ENCODE measurements around the gene DNM3.

DNM3 gene

DNA sequence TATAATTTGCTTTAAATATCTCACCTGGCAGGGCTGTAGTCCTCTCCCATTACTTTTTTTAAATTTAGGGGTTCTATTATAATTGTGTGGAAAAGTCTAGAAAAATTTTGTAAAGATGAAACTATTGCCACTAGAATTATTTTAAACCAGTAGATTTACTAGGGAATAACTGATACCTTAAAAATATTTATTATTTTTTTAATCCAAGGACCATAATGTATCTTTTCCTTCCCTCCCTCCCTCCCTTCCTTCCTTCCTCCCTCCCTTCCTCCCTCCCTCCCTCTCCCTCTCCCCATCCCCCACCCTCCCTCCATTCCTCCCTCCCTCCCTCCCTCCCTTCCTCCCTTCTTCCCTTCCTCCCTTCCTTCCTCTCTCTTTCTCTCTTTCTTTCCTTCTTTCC, 90.5 kb downstream of the DNM3 start:
- no peak for DNase-seq

DNA sequence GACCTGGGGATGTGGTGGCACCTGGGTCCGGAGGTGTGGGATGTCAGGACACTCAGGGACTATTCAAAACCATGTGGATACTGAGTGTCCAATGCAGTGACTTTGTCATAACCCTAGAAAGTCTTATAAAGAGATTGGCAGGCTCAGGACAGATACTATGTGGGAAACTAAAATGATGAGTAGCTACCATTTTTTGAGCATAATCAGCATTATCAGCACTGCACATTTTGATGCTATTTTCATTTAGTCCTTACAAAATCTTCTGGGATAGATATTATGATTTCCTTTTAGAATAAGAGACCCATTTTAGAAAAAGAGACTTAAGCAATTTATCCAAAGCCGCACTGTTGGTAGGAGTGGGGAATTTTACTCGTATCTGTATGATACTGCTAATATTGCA, 93.4 kb downstream of the DNM3 start:
- no peak for DNase-seq

DNA sequence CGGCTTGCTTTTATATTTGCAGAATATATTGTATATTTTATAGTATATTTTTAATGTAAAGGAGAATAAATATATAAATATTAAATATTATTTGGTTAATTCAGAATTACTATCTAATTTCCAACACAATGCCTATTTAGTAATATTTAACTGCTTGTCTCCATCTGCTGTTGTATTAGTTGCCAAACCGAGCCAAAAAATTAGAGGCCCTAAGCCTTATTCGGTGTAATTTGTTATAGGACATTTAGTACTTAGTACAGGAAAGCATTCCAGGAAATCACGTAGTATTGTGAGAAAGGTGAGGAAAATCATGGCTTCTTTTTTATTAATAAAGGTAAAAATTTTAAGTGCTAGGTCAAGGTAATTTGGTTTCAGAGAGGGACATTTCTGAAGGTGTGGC, 93.8 kb downstream of the DNM3 start:
- no peak for DNase-seq

DNA sequence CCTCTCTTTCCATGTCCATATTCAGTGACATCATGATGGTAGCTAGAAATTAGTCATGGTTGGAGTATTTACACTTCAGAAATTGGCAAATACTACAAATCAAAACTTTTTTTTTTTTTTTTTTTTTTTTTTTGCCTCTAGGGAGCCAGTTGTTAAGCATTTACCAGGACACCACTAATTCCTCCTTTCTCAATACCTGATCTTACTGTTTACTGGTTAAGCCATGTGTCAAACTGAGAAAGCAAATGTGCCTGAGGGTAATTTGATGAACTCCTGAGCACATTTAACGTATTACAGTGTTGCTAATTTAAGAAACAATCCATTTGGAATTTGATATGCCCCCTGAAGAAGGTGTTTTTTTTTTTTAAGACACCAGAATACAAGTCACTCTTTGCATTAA, 94.4 kb downstream of the DNM3 start:
- DNase-seq = no peak

DNA sequence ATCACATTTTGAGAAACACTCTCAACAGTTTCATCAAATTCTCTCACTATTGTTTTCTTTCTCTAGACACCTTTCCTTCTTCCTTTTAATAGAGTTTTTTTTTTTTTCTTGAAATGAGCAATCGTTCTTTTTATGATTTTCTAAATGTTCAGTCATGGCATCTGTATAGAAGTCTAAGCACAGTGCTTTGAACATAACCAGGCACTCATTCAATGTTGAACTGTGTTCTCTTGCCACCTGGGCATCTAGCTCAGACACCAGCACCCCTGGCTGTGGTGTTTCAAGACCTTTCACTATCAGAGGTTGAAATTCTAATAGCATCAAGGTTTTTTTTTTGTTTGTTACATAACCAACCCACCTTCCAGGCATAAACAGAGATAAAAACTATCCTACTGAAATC, 96.6 kb downstream of the DNM3 start:
- no peak for DNase-seq

DNA sequence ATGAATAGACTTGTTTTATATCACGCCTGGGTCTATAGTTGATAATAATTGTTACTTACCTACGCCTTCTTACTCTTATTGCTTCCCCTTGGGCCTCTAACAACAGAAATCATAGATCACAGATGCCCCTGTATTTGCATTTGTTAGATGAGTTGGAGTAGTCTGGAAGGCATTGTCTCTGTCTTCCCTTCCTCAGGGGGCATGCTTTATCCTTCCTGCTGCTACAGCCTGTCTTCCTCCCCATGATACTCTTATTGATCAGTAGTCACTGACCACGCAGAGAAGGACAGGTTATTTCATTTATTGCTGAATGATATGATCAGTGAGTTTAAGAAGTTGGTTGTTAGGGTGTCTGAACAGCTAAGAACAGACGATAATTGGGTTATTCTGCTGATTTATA, 98.4 kb downstream of the DNM3 start:
- DNase-seq = no peak

DNA sequence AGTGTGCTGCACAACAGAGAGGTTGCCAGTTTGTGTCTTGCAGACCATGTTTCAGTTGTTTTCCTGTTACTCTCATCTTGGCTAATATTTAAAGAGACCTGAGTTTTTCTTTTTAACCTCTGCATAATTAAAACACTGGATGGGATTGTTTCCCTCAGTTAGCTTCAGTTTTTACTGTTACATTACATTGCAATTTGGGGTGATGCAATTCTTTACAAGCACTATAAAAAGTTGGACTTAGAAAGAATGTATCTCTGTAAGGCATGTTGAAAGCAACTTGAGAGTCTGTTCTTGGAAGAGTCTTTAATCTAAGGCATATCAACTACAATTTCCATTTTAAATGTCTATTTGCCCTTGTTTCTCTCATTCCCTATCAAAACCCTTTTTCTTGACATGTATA, 99.1 kb downstream of the DNM3 start:
- no peak for DNase-seq

DNA sequence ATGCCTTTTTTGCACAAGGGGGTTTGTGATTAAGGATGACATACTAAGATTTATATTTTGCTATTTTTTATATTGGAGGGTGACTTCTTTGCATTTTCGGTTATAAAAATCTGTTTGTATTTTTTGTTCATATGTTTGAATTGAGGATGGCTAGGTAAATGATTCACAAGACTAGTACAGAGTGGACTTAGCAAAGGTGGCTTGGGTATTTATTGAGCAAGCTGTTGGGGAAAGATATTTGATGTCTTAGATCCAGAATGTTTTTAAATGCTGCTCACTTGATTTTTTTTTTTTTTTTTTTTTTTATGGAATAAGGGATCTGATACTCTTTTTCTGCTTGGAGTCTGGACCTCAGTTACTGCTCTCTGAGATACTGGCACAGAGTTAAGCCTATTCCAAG, 100.6 kb downstream of the DNM3 start:
- DNase-seq = no peak

DNA sequence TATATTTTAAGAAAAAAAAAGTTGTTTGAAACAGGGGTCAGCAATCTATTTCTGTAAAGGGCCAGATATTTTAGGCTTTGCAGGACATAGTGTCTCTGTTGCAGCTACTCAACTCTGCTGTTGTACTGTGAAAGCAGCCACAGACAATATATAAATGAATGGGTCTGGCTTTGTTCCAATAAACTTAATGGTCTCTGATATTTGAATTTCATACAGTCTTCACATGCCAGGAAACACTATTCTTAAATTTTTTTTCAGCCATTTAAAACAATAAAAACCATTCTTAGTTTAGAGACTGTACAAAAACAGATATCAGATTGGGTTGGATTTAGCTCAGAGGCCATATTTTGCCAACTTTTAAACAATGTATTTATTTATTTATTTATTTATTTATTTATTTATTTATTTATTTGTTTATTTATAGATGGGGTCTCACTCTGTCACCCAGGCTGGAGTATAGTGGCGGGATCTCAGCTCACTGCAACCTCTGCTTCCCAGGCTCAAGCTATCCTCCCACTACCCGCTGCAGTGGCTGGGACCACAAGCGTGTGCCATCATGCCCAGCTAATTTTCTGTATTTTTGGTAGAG, 102.8 kb downstream of the DNM3 start:
- no peak for DNase-seq

DNA sequence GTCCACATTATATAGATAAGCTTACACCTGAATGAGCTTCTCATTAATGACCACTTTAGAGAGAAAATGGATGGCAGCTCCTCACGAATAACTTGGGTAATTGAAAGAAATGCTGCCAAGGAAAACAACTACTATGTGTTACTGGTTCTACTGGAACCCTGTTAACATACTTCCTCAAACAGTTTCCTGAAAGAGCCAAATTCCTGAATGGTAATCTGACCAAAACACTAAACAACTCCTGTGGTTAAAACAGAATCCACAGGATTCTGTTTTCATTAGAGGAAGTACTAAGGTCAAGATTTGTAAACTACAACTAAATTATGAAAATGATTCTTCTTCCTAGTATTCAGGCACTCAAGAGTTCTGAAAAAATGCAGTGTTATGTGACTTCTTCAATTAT, 107.2 kb downstream of the DNM3 start:
- no peak for DNase-seq

DNA sequence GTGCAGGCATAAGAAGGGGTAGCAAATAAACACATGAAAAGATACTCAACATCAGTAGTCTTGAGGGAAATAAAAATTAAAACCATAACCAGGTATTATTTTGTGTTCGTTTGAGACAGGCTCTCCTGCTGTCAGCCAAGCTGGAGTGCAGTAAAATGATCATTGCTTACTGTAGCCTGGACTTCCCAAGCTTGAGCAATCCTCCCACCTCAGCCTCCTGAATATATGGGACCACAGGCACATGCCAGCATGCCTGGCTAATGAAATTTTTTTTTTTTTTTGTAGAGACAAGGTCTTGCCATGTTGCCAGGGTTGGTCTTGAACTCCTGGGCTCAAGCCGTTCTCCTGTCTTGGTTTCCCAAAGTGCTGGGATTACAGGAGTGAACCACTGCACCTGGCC, 108.0 kb downstream of the DNM3 start:
- no peak for DNase-seq

DNA sequence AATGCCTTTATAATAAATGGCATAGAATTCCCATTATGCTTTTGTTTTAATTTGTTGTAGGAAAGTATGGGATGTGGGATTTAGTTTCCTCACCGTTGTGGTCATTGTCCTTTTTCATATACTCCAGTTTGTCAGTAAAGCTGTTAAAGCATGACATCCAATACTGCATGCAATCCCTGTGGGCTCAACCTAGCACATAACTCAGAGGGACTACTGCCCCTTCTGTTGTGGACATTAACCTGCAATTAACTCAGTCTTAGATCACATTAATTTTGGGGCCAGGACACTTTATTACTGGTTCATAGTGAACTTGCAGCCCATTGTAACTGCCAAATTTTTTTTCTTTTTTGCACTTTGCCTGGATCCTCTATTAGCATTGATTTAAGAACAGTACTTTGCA, 112.5 kb downstream of the DNM3 start:
- no peak for DNase-seq

DNA sequence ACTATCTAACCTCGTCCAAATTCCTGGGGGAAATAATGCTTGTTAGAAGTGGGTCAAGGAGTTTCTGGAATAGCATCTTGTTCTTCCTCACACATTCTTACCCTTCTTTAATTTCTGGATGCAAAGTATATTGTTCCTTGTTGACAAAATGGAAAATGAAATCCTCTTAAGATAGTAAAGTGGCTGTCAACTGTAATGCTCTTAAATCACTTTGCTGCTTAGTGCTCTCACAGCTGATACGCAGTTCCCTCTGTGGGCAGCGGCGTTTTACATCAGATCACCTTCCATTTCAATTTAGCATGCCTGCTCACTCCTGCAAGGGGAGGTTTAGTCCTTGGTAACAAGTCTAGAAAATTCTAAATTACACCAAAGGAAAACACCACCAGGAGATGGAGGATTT, 113.1 kb downstream of the DNM3 start:
- no peak for DNase-seq

DNA sequence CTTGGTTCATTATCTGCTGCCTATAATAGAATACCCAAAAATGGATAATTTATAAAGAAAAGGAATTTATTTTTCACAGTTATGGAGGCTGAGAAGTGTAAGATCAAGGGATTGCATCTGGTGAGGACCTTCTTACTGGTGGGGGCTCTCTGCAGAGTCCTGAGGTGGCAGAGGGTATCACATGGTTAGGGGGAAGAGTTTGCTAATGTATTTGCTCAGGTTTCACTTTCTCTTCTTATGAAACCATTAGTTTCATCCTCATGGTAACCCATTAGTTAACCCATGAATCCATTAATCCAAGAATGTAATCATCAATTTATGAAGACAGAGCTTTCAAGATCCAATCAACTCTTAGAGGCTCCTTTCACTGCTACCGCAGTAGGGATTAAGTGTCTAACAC, 120.6 kb downstream of the DNM3 start:
- no peak for DNase-seq

DNA sequence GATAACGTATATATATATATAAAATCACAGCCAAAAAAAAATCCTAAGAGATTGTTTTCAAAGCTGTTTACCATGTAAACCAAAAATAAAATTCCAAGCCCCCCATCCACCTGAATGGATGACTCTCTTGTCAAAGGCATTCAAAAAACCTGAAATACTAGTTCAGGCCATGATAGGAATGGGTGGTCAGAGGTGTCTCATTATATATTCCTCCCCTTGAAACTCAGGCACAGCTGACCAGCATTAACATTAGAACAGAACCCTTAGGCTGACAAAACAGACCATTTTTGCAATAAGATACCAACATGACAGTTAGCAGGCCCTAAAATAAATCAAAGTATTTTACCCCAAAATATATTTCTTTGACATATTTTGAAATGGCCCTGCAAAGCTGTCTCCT, 122.5 kb downstream of the DNM3 start:
- DNase-seq = no peak

DNA sequence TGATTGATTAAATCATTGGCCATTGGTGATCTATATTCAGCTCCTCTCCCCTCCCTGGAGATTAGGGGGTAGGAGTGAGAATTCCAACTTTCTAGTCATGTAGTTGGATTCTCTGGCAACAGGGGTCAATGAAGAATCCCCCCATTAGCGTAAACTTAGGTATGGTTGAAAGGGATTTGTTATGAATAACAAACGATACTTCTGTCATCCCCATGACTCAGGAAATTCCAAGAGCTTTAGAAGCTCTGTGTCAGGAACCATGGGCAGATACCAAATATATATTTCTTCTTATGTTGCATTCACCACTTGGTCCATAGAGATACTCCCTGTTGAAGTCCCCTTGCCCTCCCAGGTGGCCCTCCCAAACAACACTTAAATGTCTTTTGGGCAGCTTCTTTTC, 124.5 kb downstream of the DNM3 start:
- no peak for DNase-seq

DNA sequence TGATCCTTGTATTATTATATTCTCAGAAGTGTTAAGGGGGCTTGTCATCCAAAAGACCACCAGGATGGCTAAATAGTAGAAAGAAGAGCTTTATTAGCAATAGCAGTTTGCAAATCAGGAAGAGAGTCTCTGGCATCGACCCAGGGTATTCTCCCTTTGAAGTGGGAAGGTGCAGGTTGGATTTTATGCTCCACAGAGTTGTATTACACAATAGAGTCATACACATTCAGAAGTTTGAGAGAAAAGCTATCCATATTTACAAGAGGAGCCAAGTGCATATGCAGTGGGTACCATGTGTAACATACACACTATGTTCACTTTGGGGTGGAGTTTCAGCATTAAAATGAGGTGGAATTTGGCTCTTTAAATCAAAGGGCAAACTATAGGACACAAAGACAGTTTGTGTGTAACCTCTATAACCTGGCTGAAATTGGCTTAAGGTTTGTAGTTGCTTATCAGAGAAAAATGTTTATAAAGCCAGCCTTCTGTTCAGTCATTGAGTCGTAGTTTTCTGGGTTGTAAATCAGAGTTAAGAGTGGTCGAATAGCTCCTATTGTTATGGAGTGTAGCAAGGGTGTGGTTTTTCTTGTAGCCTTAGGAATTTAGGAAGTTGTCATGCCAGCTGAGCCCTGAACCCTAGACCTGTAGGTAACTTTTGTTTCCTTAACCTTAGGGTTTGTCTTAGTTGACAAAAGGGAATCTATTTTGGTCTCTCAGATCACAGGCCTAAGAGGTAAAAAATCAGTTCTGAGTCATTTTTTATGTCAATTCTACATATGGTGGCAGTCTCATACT, 125.3 kb downstream of the DNM3 start:
- DNase-seq = no peak

DNA sequence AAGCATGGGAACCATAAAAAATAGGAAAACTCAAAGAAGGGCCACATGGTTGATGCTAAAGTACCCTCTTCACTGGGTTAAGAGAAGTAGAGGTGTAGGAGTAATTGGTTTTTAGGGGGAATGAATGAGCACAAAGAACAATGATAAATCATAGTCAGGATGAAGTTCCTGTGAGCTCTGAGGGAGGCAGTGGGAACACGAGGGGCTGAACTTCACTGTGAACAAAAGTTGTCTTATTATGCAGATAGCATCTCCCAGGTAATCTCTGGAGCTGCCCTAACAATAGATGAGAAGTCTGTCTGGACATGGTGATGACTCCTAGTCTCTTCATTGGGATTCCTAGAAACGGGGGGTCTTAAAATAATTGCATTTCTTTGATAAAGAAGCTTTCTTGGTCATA, 127.9 kb downstream of the DNM3 start:
- DNase-seq = no peak

DNA sequence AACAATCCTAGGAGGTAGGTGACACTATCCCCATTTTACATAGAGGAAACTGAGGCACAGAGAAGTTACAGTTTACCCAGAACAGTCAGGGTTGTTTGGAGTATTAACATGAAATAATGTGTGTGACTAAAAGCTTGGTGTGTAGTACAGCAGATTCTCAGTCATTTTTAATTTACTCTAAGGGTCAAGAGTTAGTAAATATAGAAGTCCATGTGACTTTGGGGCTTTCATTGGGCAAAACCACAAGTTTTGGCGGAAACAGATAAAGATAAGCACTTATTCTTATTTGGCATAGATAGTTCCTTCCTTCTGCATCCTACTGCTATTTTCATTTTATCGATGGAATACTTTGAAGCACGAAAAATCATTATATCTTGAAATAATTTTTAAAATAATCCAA, 128.5 kb downstream of the DNM3 start:
- no peak for DNase-seq

DNA sequence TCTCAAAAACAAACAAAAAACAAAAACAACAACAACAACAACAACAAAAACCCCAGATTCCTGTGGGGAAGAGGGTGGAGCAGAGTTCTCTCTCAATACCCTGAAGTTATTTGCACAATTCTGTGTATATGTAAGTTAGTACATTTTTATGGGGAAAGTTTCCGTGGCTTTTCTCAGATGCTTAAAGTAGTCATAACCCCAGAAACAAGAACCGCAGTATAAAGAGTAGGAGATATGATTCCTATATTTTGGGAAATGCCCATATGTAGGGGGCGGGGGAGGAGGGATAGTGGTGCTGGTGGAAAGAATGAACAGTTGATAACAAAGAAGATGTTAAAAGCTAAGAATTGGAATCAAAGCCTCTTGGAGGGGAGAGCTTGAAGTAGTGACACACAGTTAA, 131.5 kb downstream of the DNM3 start:
- DNase-seq = no peak

DNA sequence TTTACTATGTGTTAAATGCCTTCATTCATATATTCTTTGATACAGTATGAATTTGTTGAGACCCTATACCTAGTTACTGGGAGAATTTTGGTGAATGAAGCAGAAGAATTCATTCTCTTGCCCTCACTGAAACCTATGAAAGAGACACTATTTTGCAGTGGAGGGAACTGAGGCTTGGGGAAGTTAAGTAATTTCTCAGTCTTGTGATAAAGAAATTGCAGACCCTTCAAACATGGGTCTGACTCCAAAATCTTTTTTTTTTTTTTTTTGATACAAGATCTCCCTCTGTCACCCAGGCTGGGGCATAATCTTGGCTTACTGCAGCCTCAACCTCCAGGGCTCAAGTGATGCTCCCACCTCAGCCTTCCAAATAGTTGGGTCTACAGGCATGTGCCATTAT, 132.1 kb downstream of the DNM3 start:
- no peak for DNase-seq

DNA sequence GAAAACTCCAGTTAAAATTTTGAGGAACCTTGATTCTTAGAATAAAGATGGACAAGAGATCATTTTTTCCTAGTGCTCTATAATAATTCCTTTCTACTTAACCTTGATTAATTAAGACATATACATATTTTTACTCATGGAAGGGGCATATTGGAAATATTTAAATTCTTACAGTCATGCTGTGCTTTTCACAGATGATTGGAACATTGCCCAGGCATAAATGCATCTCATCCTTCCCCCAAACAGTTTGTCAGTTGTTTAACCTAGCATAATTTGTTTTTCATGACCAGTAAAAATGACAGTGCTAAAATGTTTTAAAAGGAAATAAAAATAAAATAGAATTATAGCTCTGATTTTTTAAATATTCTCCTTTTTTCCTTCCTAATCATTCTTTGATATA, 140.0 kb downstream of the DNM3 start:
- no peak for DNase-seq

DNA sequence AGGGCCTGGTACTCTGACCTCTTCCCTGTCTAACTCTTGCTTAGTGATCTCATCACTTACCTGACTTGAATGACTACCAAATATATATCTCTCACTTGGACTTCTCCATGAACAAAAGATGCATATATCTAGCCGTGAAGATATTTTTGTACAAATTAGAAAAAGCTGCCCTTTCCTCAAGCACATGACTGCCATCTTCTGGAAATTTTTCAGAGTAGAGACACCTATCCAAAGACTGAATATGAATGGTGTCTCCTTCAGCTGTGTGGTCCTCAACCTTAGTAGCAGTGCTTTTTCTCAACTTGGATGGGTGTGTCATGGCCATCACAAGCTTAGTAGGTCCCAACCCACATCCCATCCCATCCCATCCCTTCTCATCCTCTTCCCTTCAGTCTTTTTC, 142.3 kb downstream of the DNM3 start:
- DNase-seq = no peak

DNA sequence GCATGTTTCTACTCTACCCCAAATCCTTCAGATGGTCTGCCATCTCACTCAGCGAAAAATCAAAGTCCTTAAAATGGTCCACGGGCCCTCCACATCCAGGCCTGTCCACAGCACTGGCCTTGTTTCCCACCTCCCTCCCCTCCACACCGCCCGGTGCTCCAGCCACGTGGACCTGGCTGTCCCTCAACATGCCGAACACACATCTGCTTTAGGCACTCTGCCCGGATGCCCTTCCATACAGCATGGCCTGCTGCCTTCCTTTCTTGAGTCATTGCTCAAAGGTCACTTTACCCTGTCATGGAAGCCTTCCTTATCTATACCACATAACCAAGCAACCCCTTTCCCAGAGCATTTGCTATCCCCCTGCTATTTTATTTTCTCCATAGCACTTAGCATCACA, 143.0 kb downstream of the DNM3 start:
- no peak for DNase-seq

DNA sequence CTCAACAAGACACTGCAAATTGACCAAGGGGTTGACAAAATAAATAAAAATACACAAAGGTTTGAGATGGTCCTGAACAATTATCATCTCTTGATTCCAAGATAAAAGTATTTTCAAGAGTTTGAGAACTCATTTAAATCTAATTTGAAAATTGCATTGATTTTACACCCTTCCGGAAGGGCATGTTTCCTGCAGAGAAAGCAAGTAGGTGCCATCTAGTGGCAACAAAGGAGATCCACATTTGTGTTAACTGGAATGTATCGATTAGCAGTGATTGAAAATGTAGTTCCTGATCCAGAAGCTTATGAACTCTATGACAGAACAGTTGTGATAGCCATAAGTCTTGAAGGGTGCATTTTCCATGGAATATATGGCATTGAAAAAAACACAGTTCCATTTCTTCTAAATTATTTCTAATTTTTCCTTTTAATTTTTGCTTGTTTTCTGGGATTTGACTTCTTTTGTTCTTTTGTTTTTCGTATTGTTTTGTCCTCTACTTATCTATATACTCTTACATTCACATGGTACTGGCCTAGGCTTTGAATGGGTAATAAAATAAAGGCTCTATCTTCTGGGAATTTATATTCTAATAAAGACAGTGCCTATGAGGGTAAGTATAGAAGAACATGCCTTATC, 143.7 kb downstream of the DNM3 start:
- DNase-seq = peak in 1 of 2 experiments; percentile 13

Measured in NCI-H1930 (cell line).